GM21526 (cell line): ENCODE data around the gene GAPT.

Experiments used
- ATAC-seq: cut with Tn5 transposase; IDR thresholded peaks from one replicate; pipeline ENCODE4 v1.9.1; 2021; ENCODE audit warnings: moderate library complexity; ENCODE audit not compliant: unreplicated experiment, low FRiP score

Gene GAPT

DNA sequence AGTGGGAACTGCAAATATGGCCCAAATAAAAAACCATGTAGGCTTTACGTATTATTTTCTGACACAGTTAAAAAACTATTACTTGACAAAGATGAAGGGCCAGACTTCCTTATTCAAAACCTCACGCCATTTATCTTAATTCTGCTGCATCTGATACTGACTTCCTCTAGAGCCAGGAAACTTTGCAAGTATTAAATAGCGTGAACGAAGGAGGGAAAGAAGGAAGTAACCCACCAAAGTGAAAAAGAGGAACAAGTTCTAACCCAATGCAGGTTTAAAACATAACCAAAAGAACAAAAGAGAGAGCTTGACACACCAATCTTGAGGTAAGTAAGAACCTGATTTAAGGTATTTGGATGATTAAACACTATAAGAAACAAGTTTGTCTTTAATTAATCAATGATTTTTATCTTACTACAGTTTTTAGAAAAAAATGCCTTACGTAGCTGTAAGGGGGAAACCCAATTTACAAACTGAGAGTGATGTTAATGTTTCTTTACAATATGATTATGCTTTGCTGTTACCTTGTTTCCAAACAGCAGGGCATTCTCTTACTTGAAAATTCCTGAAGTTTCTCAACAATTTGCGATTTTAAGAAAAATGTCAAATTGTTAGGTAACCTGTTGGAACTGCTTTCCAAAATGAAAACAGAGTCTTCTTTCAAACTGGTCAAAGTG lies at the start of gene GAPT:
Gene GAPT, plus strand, starts transcription at position 220 of the 677 bp plus-strand sequence. CDS start 3,102 bp downstream, outside the sequence.
- ATAC-seq: peak; percentile 89

GRCh38 chr5:58444805-58445204 lies 46.4 kb upstream of the GAPT start:
- no peak for ATAC-seq

- ATAC-seq: no peak
These were observed 45.2 kb upstream of the GAPT start for GRCh38 chr5:58446024-58446423.

- no peak for ATAC-seq
These were observed 44.0 kb upstream of the GAPT start for GRCh38 chr5:58447226-58447625.

- no peak for ATAC-seq
These were observed 41.2 kb upstream of the GAPT start for GRCh38 chr5:58450018-58450417.

DNA sequence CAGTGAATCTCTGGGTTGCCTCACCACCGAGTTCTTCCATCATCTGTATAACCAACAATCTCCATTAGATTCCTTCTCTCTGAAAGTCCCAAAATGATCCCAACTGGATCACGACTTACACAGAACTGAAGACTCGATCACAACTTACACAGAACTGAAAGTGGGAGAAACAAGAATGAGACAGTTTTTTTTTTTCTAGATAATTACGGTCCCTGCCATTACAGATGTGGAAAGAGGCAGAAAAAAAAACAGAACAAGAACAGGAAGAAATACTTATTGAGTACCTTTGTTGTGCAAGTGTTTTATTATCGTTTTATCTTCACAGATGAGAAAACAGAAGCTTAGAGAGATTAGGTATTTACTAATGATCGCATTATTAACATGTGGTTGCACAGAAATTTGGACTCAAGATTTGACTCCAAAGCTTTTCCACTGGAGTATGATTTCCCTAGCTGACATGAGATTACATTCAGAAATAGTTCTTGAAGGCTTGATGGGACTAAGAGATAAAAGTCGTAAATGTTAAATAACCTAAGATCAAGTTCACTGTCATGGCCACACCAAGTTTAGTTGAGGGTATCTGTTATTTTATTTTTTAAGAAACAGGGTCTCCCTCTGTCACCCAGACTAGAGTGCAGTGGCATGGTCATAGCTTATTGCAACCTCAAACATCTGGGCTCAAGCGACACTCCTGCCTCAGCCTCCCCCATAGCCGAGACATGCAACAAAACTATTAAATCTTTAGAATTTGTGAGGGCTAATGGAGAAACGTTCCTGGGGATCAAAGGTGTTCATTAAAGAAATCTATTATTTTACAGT lies 40.2 kb upstream of the GAPT start:
- no peak for ATAC-seq

DNA sequence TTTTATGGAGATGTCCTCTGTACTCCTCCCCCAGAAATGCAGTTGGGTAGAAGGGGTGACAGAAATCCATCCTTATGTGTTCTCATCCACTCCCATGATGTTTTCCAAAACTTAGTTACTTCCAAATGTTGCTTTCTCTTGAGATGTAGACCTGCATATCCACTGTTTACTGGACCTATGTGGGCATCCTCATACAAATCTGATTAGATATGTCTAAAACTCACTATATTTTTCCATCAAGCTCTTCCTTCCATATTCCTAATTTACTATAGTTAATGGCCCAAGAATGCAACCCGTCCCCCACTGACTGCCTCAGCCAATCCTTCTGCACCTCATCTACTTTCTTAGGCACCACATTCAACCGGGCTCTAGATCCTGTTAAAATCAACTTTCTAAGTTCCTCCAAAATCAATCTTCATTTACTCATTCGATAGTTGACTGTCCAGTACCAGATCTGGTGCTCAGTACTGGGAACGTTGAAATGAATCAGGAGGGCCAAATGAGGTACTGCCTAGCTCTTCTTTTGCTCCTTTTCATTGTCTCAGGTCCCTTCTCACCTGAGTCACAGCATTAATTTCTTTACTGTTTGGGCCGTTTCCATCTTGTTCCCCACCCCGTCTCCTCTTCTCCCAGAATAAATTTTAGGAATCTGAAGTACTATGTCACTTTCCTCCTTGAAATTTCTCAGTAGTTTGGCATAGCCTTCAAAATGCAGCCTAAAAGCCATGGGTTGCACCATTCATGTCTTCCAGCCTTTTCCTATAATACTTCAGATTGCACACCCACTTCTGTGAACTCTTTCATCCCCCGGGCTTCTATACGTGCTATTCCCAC lies 39.3 kb upstream of the GAPT start:
- no peak for ATAC-seq

DNA sequence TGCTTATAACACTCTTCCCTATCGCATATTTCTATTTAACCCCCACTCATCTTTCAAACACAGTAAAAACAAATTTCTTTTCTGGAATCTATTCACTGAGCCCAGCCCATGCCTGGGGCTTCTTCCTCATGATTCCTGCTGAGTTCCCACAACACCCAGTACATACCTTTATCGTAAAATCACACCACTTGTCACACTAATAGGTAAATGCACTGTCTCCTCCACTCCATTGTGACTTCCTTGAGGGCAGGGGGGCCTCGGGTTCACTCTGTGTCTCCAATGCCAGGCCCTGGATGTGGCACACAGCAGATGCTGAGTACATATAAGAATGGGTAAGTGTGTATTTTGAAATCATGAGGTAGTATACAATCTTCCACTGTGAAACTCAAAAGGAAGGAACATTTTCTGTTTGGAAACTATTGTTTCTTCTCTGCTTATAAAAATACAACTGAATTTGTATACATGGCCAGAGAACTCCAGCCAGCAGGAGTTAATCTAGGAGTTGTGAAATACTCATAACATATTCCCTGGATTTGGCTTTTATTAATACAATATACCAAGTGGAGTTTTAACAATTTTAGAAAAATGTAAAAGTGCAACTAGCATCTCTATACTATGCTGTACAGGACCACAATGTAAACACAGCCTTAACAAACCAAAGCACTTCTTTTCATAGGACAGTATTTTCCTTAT lies 38.5 kb upstream of the GAPT start:
- ATAC-seq: no peak

- no peak for ATAC-seq
These were observed 37.9 kb upstream of the GAPT start for GRCh38 chr5:58453306-58453705.

DNA sequence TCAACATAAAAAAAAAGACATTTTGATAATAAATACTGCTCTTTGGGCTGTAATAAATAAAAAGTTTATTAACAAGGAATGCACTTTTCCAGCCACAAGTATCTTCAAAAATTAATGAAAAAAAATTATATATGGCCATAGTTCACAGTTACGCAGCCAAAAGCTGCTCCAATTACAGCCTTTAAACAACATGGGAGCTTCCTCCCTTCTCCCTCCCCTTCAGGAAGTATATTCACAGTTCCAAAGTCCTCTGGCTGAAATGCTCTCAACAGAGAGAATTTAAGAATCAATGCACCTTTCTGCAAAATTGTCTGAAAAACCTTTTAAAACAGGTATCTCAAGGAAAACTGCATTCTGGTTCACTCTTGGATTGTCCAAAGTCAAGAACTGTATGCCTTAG lies 37.2 kb upstream of the GAPT start:
- no peak for ATAC-seq

- no peak for ATAC-seq
These were observed 36.2 kb upstream of the GAPT start for GRCh38 chr5:58455066-58455465.

DNA sequence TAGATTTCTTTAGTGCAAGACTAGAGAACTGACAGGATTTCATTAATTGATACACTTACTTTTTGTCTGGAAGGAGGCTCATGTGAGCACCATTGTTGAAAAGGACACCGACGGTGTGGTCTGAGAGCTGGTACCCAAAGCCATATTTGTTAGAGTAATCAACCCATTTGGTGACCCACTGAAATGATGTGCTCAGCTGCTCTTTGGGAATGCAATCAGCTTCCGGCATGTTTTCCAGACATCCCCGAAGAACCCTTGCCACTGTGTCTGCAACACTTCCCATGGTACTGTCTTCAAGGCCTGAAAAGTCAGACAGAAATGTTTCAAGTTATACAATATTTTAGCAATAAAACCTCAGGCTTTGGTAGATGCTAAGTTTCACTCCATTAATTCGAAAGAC lies 35.8 kb upstream of the GAPT start:
- ATAC-seq: no peak

- ATAC-seq: no peak
These were observed 35.2 kb upstream of the GAPT start for GRCh38 chr5:58456026-58456425.

GRCh38 chr5:58456486-58456885 lies 34.7 kb upstream of the GAPT start:
- no peak for ATAC-seq

GRCh38 chr5:58457050-58457449 lies 34.2 kb upstream of the GAPT start:
- no peak for ATAC-seq

DNA sequence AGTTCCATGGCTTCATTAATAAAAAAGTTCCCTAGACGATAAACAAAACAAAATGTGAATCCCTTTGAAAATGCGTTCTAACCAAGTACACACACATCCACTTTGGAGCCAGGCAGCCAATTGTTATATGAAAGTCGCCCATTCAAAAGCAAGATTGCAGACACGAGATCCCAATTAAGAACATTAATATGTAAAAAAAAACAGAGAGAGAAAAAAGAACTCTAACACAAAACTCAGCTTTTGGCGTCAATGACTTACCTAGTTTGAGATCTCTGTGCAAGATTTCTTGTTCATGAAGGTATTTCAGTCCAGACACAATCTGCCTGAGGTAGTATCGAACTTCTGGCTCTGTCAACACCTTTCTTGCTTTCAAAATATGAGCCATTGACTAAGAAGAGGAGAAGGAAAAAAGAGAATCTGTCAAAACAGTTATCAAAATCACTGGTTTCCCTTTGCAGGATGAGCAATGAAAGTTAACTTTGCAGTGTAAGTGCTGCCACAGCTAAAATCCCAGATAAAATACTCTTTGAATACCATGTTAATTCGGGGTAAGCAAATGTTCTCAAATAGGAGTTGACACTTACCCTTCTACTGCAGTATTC lies 33.0 kb upstream of the GAPT start:
- ATAC-seq: no peak

DNA sequence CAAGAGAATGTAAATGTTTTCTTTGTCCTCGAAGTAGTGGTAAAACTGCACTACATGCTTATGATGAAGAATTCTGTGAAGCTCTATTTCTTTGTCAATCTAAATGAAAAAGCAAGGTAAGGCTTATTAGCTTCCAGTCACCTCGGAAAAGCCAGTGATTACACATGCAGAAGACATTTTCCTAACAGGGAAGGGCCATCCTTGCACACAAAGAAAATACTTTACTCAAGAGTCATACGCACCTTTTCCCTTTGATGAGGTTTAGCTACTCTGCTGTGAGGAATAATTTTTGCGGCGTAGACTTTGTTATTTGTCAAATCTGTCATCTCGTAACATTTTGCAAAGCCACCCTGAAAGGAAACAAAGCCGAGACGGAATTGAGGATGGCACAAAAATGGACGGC lies 32.5 kb upstream of the GAPT start:
- no peak for ATAC-seq

- no peak for ATAC-seq
These were observed 31.9 kb upstream of the GAPT start for GRCh38 chr5:58459146-58460001.

- peak; percentile 83 for ATAC-seq
These were observed 31.1 kb upstream of the GAPT start, which contains the start of gene PLK2 for GRCh38 chr5:58460002-58460731. PLK2 (minus strand) TSS chr5:58460086; CDS start chr5:58459959, 127 bp downstream.
